K562 treated with DMSO at 1 percent for 24 hours (cell line): Measurements from ENCODE around the gene OPRD1. TPM values are rescaled to one million over a fixed set of nuclear protein-coding genes. Genes with fewer than 3 reads are reported as not detected.

Experiments
- total RNA-seq: library from RNA; unstranded; fragments of 300-600 nt; gene quantifications from 2 replicates; pipeline ENCODE4 v1.2.3, GENCODE V29; 2022; ENCODE audit warnings: low read depth; ENCODE audit not compliant: insufficient read depth

Gene OPRD1
- total RNA-seq, result 0.06 and 0.10 TPM in 2 replicates

GRCh38 chr1:28811766-28812668 lies at the start of gene OPRD1:
OPRD1 (plus strand) TSS chr1:28812170; CDS start chr1:28812384, 214 bp downstream.

GRCh38 chr1:28914228-28915030 lies 102.5 kb downstream of the OPRD1 start, which contains the start of gene EPB41:
EPB41 (plus strand) TSS chr1:28914569; CDS start chr1:28987438, 72,869 bp downstream.

Other genes with a start within 250 kb of the OPRD1 start
- 0.49 and 2.0 TPM in 2 replicates for gene RAB42, start 219.9 kb upstream of the OPRD1 start, total RNA-seq
- gene TAF12, start 169.1 kb upstream of the OPRD1 start, total RNA-seq, result 49.8 and 54.3 TPM in 2 replicates
- gene RNU11, start 163.6 kb upstream of the OPRD1 start, total RNA-seq, result not detected in 2 replicates
- gene GMEB1, start 143.4 kb upstream of the OPRD1 start, total RNA-seq, result 11.0 and 11.5 TPM in 2 replicates
- gene YTHDF2, start 75.2 kb upstream of the OPRD1 start, total RNA-seq, result 62.3 and 66.8 TPM in 2 replicates
- gene EPB41, start 102.4 kb downstream of the OPRD1 start, total RNA-seq, result 132 and 185 TPM in 2 replicates